Natural killer cell (primary cell): ENCODE data around the gene CAMSAP1. TPM values are rescaled to one million over a fixed set of nuclear protein-coding genes. Genes with fewer than 3 reads are reported as not detected.

ENCODE experiments used
- ATAC-seq, 3 donors: fragments of 150-1000 bp in 2 of 3; fragments of 200-7000 bp in 1 of 3; cut with Tn5 transposase; 1 replicate in 1 of 3; 2 replicates in 2 of 3; pipeline ENCODE4 v1.10.0; 2021; ENCODE audit warnings: mild to moderate bottlenecking in 2 of 3, moderate library complexity in 2 of 3
- DNase-seq, 2 donors: peaks; one replicate each; pipeline versions ENCODE4 v3.0.0 to v3.0.0-alpha.2; 2013 to 2021; ENCODE audit warnings: mixed read lengths in 1 of 2
- H3K27ac ChIP-seq: one replicate; pipeline ENCODE4 v1.5.1; 2013; ENCODE audit warnings: mild to moderate bottlenecking, low read length
- H3K27me3 ChIP-seq: one replicate; pipeline ENCODE4 v1.6.1; 2013; ENCODE audit warnings: low read length; ENCODE audit not compliant: control insufficient read depth, insufficient read depth
- H3K36me3 ChIP-seq: one replicate; pipeline ENCODE4 v1.6.1; 2013; ENCODE audit warnings: low read length; ENCODE audit not compliant: control insufficient read depth, insufficient read depth
- H3K4me1 ChIP-seq: one replicate; pipeline ENCODE4 v1.6.1; 2013; ENCODE audit warnings: low read length; ENCODE audit not compliant: control insufficient read depth, insufficient read depth
- H3K4me3 ChIP-seq: one replicate; pipeline ENCODE4 v1.5.1; 2013; ENCODE audit warnings: low read length
- H3K9me3 ChIP-seq: one replicate; pipeline ENCODE4 v1.6.1; 2013; ENCODE audit warnings: low read length; ENCODE audit not compliant: control insufficient read depth, insufficient read depth
- H3K27ac Mint-ChIP-seq, 2 donors: one replicate each; pipeline ENCODE4 v1.8.0; 2022; ENCODE audit warnings: mild to moderate bottlenecking in 2 of 2, mixed read lengths in 2 of 2, moderate library complexity in 1 of 2
- H3K27me3 Mint-ChIP-seq, 2 donors: one replicate each; pipeline ENCODE4 v1.8.0; 2022; ENCODE audit warnings: low read depth in 2 of 2, mixed read lengths in 2 of 2
- H3K36me3 Mint-ChIP-seq: one replicate; pipeline ENCODE4 v1.8.0; 2022; ENCODE audit warnings: mixed read lengths
- H3K4me1 Mint-ChIP-seq, 2 donors: one replicate each; pipeline ENCODE4 v1.8.0; 2022; ENCODE audit warnings: mixed read lengths in 2 of 2
- H3K4me3 Mint-ChIP-seq: one replicate; pipeline ENCODE4 v1.8.0; 2022; ENCODE audit warnings: mild to moderate bottlenecking, moderate library complexity, mixed read lengths
- H3K9me3 Mint-ChIP-seq, 2 donors: one replicate each; pipeline ENCODE4 v1.8.0; 2022; ENCODE audit warnings: mixed read lengths in 2 of 2
- WGBS: methylation state at CpG from one replicate; pipeline ENCODE4 v1.1.7; 2013; ENCODE audit warnings: missing lambda C conversion rate; ENCODE audit not compliant: insufficient coverage; 5-methylcytosine and 5-hydroxymethylcytosine counted together
- intact Hi-C: fragments of 100-400 bp; cut with micrococcal nuclease; formaldehyde crosslinking; loops from one replicate; pipeline ENCODE4 v1.14.2; 2022
- total RNA-seq, 4 donors: library from RNA; stranded (reverse); fragments of 120-200 nt in 1 of 4; gene quantifications; one replicate each; pipeline versions ENCODE4 v1.2.3 to v1.2.4, GENCODE V29; 2013 to 2022
- TF ChIP-seq, protein P1 (sequence below): fragments of 200-600 bp; IDR thresholded peaks from one replicate; pipeline ENCODE4 v1.8.0; 2022; ENCODE audit warnings: antibody characterized with exemption

CAMSAP1 gene
- total RNA-seq, 3 donors from 2014 or later (not counting 1 experiment from before 2014, with no cell fraction given), result 25.9 to 33.5 (median 28.1) TPM

- ATAC-seq (no peak), DNase-seq (no peak)
- no peak overlapping the region for H3K4me3 Mint-ChIP-seq
- TF ChIP-seq, protein P1, sequence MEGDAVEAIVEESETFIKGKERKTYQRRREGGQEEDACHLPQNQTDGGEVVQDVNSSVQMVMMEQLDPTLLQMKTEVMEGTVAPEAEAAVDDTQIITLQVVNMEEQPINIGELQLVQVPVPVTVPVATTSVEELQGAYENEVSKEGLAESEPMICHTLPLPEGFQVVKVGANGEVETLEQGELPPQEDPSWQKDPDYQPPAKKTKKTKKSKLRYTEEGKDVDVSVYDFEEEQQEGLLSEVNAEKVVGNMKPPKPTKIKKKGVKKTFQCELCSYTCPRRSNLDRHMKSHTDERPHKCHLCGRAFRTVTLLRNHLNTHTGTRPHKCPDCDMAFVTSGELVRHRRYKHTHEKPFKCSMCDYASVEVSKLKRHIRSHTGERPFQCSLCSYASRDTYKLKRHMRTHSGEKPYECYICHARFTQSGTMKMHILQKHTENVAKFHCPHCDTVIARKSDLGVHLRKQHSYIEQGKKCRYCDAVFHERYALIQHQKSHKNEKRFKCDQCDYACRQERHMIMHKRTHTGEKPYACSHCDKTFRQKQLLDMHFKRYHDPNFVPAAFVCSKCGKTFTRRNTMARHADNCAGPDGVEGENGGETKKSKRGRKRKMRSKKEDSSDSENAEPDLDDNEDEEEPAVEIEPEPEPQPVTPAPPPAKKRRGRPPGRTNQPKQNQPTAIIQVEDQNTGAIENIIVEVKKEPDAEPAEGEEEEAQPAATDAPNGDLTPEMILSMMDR, result no peak
- no peaks in the 10 kb centered on the region for H3K9me3 Mint-ChIP-seq
- 85% methylated on average over 18 of the region's 18 CpGs for WGBS
- H3K4me1 ChIP-seq, result peaks cover 21% of the 10 kb centered on the region
- peaks cover 0 to 4% of the 10 kb centered on the region in 2 donors for H3K27me3 Mint-ChIP-seq
- no peak overlapping the region for H3K4me3 ChIP-seq
- H3K36me3 ChIP-seq, result no peaks in the 10 kb centered on the region
- H3K36me3 Mint-ChIP-seq, result no peaks in the 10 kb centered on the region
- peaks cover 31 to 38% of the 10 kb centered on the region in 2 donors for H3K4me1 Mint-ChIP-seq
- no peaks in the 10 kb centered on the region for H3K27me3 ChIP-seq
- H3K27ac ChIP-seq, result no peak overlapping the region
- H3K27ac Mint-ChIP-seq, result no peak overlapping the region
- intact Hi-C loops, result no loop called here
- no peaks in the 10 kb centered on the region for H3K9me3 ChIP-seq
Observed at GRCh38 chr9:135802876-135803419, 104.4 kb downstream of the CAMSAP1 start.

DNA sequence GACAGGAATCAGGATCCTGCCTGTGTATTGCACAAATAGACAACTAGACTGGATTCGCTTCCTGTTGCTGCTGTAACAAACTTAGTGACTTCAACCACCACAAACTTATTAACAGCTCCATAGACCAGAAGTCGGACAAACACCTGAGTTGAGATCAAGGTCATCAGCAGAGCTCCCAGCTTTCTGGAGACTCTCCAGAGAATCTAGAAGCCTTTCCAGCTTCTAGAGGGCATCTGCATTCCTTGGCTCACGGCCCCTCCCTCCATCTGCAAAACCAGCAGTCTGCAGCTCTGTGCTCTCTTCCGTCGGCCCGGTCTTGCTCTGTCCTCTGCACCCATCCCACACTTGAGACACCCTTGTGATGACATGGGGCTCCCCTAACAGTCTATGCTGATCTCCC, 106.3 kb downstream of the CAMSAP1 start:
- DNase-seq, result no peak
- Mint-ChIP-seq H3K4me1 (peaks cover 17 to 27% of the 10 kb centered on the region in 2 donors), H3K4me3 (no peak overlapping the region), H3K9me3 (no peaks in the 10 kb centered on the region), H3K27ac (no peak overlapping the region), H3K36me3 (no peaks in the 10 kb centered on the region), H3K27me3 (peaks cover 0 to 4% of the 10 kb centered on the region in 2 donors)
- TF ChIP-seq, protein P1, result no peak
- no peaks in the 10 kb centered on the region for H3K27me3 ChIP-seq
- no peak overlapping the region for H3K4me3 ChIP-seq
- intact Hi-C loops, result no loop called here
- peaks cover 9% of the 10 kb centered on the region for H3K4me1 ChIP-seq
- 91% methylated on average over 6 of the region's 6 CpGs for WGBS
- no peaks in the 10 kb centered on the region for H3K9me3 ChIP-seq
- H3K36me3 ChIP-seq, result no peaks in the 10 kb centered on the region
- no peak for ATAC-seq
- H3K27ac ChIP-seq, result no peak overlapping the region

DNA sequence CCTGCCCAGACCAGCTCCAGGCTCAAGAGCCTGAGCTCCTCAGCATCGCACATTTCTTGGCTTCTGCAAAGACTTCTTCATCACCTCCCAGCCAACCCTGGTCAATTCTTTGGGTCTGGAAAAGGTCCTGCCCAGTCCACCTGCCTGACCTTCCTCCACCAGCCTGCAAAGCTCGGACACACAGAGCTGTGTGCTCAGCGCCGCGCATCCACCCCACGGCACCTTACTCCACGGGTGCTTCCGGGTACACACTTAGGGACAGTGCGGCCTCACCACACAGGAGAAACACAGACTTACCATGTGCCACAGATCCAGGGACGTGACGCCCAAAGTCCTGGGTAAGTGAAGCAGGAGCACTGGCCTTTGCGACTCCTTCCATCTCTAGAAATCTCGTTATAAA, 108.1 kb downstream of the CAMSAP1 start:
- 90% methylated on average over 13 of the region's 13 CpGs for WGBS
- intact Hi-C loops, result no loop called here

More for the DNA sequence above, 108.1 kb downstream of the CAMSAP1 start:
- Mint-ChIP-seq H3K4me1 (peaks cover 0 to 12% of the 10 kb centered on the region in 2 donors), H3K27me3 (peaks cover 0 to 4% of the 10 kb centered on the region in 2 donors), H3K9me3 (no peaks in the 10 kb centered on the region), H3K27ac (no peak overlapping the region), H3K36me3 (no peaks in the 10 kb centered on the region), H3K4me3 (no peak overlapping the region)
- no peak for ATAC-seq
- H3K36me3 ChIP-seq, result no peaks in the 10 kb centered on the region
- H3K9me3 ChIP-seq, result no peaks in the 10 kb centered on the region
- H3K4me3 ChIP-seq, result no peak overlapping the region
- DNase-seq, result no peak
- H3K27ac ChIP-seq, result no peak overlapping the region
- no peaks in the 10 kb centered on the region for H3K4me1 ChIP-seq
- H3K27me3 ChIP-seq, result no peaks in the 10 kb centered on the region
- TF ChIP-seq, protein P1, result no peak
